H1 (cell line): ENCODE data around the gene NCLN.

Source experiments
- JUN ChIP-seq: IDR thresholded peaks from 2 replicates; pipeline ENCODE4 v1.6.1; 2011; ENCODE audit warnings: low read depth, mild to moderate bottlenecking, improper control_type of control experiment, low read length
- POLR2AphosphoS5 ChIP-seq: IDR thresholded peaks from 2 replicates; pipeline ENCODE4 v1.6.1; 2011; ENCODE audit warnings: low read depth, low read length
- TF ChIP-seq, protein P1 (sequence below), 3 experiments: IDR thresholded peaks; 1 replicate in 2 of 3; 2 replicates in 1 of 3; pipeline versions ENCODE4 v1.5.1 to v1.6.1; 2011; ENCODE audit warnings: low read length in 3 of 3, mild to moderate bottlenecking in 3 of 3, inconsistent platforms in 2 of 3, low read depth in 1 of 3, moderate library complexity in 1 of 3; ENCODE audit not compliant: insufficient read depth in 1 of 3; ENCODE audit errors: control extremely low read depth in 1 of 3

DNA sequence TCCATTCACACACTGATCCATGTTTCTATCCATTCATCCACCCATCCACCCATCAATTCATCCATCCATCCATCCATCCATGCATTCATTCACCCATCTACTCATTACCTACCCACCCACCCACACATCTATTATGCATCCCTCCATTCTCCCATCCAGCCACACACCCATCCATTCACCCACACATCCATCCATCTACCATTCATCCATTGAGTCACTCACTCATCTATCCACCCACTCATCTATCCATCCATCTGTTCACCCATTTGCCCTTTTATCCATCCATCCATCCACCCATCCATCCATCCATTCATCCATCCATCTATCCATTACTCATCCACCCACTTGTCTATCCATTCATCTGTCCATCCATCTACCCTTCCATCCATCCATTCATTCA lies 68.8 kb downstream of the NCLN start:
- TF ChIP-seq, protein P1, sequence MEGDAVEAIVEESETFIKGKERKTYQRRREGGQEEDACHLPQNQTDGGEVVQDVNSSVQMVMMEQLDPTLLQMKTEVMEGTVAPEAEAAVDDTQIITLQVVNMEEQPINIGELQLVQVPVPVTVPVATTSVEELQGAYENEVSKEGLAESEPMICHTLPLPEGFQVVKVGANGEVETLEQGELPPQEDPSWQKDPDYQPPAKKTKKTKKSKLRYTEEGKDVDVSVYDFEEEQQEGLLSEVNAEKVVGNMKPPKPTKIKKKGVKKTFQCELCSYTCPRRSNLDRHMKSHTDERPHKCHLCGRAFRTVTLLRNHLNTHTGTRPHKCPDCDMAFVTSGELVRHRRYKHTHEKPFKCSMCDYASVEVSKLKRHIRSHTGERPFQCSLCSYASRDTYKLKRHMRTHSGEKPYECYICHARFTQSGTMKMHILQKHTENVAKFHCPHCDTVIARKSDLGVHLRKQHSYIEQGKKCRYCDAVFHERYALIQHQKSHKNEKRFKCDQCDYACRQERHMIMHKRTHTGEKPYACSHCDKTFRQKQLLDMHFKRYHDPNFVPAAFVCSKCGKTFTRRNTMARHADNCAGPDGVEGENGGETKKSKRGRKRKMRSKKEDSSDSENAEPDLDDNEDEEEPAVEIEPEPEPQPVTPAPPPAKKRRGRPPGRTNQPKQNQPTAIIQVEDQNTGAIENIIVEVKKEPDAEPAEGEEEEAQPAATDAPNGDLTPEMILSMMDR (IDR thresholded peaks at IDR 0.05; ENCODE audit: control extremely low read depth in 1 of 3, insufficient read depth in 1 of 3, low read depth in 1 of 3, low read length in 3 of 3), result no peak
- TF ChIP-seq JUN (no peak), POLR2AphosphoS5 (no peak)
